Measurements from ENCODE around the gene LMNB1. TPM values are rescaled to one million over a fixed set of nuclear protein-coding genes. Genes with fewer than 3 reads are reported as not detected.

Gene LMNB1
- polyA plus RNA-seq, 1 donor (not counting 4 experiments of a cell fraction or from before 2014, with no cell fraction given), result 11.0 TPM

DNA sequence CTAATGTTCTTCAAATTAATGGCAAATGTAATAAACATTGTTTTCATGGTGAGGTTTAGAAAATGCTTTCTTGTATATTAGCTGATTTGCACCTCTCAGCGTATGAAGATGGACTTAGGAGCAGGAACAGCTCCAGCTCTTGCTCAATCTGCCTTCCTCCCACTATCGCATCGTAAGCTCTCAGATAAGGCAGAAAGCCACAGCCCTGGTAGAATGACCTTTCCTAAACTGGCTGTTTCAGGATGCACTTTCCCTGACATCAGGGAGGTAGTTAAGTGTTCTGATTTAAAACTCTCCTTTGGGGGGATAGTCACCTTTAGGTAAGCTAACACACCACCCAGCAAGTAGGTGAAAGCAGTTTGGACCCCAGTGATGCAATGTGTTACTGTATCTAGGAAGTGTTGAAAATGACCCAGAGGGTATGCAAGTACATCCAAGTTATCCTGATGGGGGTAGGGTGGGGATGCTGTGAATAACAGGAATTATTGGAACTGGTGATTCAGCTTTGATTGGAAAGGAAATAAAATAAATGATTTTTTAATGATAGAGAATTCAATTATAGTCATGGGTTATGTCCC lies 72.3 kb downstream of the LMNB1 start:
- H3K79me2 ChIP-seq (ENCODE audit: control insufficient read depth, insufficient read depth, low read length), result no peaks in the 10 kb centered on the region
- no peaks in the 10 kb centered on the region for H3K36me3 ChIP-seq (ENCODE audit: control insufficient read depth in 2 of 2, extremely low read depth in 1 of 2, insufficient read depth in 2 of 2, low read length in 2 of 2)
- H3K27me3 ChIP-seq (ENCODE audit: control insufficient read depth, extremely low read depth, insufficient read depth, low read length), result no peaks in the 10 kb centered on the region
- H3K4me1 ChIP-seq (ENCODE audit: control insufficient read depth, extremely low read depth, insufficient read depth, low read length), result no peaks in the 10 kb centered on the region
- H3K4me2 ChIP-seq (ENCODE audit: control insufficient read depth, extremely low read depth, insufficient read depth, low read depth, low read length), result no peak overlapping the region
- H3K9me3 ChIP-seq (ENCODE audit: control insufficient read depth, low read depth, low read length), result no peaks in the 10 kb centered on the region
- dilution Hi-C loops (cut with MboI; ENCODE audit: extremely low pct_ligation_motif_present, low sequenced_read_pairs), result no loop called here
- TF ChIP-seq EZH2 (IDR thresholded peaks at IDR 0.05; ENCODE audit: low read length), result no peak
- TF ChIP-seq, protein P1, sequence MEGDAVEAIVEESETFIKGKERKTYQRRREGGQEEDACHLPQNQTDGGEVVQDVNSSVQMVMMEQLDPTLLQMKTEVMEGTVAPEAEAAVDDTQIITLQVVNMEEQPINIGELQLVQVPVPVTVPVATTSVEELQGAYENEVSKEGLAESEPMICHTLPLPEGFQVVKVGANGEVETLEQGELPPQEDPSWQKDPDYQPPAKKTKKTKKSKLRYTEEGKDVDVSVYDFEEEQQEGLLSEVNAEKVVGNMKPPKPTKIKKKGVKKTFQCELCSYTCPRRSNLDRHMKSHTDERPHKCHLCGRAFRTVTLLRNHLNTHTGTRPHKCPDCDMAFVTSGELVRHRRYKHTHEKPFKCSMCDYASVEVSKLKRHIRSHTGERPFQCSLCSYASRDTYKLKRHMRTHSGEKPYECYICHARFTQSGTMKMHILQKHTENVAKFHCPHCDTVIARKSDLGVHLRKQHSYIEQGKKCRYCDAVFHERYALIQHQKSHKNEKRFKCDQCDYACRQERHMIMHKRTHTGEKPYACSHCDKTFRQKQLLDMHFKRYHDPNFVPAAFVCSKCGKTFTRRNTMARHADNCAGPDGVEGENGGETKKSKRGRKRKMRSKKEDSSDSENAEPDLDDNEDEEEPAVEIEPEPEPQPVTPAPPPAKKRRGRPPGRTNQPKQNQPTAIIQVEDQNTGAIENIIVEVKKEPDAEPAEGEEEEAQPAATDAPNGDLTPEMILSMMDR (optimal IDR thresholded peaks at IDR 0.05 in 1 of 3, IDR thresholded peaks at IDR 0.05 in 1 of 3, conservative IDR thresholded peaks at IDR 0.05 in 1 of 3; ENCODE audit: extremely low read depth in 1 of 3, insufficient read depth in 2 of 3, low read length in 3 of 3), result no peak
- no peak for DNase-seq (ENCODE audit: low read depth, low spot score)
- no peak overlapping the region for H3K9ac ChIP-seq (ENCODE audit: control insufficient read depth, extremely low read depth, insufficient read depth, low read length)
- H3K27ac ChIP-seq (ENCODE audit: control insufficient read depth, insufficient read depth, low read length), result no peak overlapping the region
- FAIRE-seq, result no peak
- no peak overlapping the region for H3K4me3 ChIP-seq (ENCODE audit: control insufficient read depth in 2 of 3, extremely low read depth in 1 of 3, insufficient read depth in 2 of 3, low read depth in 1 of 3, low read length in 3 of 3)
- no peaks in the 10 kb centered on the region for H4K20me1 ChIP-seq (ENCODE audit: control insufficient read depth, extremely low read depth, insufficient read depth, low read length)
- no peaks in the 10 kb centered on the region for H3K9me1 ChIP-seq (ENCODE audit: control insufficient read depth, extremely low read depth, insufficient read depth, low read length)
- H2AFZ ChIP-seq (ENCODE audit: control insufficient read depth, low read length), result no peak overlapping the region

DNA sequence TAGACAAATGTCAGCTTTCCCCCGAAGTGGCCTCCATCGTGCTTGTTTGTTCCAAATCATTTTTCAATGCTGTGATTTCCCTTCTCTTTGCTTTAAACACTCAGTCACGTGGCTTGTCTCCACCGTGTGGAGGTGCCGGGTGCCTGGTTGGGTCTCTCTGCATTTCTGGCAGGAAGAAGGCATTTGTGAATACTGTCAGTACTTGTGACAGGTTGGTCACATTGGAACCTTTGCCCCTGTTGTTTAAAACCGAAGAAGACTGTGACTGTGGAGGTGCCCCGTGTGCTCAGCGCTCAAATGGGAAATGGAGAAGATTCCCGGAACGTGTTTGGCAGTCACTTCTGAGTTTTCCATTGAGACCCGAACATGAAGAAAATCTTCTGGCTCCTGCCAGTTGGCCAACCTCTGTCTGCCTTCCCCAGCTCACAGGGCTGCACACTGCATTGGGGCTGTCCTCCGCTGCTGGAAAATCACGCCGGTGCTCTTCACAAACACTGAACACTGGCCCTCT lies 74.6 kb downstream of the LMNB1 start:
- no peak overlapping the region for H3K4me2 ChIP-seq (ENCODE audit: control insufficient read depth, extremely low read depth, insufficient read depth, low read depth, low read length)
- dilution Hi-C loops (cut with MboI; ENCODE audit: extremely low pct_ligation_motif_present, low sequenced_read_pairs), result no loop called here

More for the DNA sequence above, 74.6 kb downstream of the LMNB1 start:
- Histone ChIP-seq H4K20me1 (ENCODE audit: control insufficient read depth, extremely low read depth, insufficient read depth, low read length) (no peaks in the 10 kb centered on the region), H3K9me1 (ENCODE audit: control insufficient read depth, extremely low read depth, insufficient read depth, low read length) (no peaks in the 10 kb centered on the region), H3K9me3 (ENCODE audit: control insufficient read depth, low read depth, low read length) (no peaks in the 10 kb centered on the region), H3K27ac (ENCODE audit: control insufficient read depth, insufficient read depth, low read length) (no peak overlapping the region), H3K36me3 (ENCODE audit: control insufficient read depth in 2 of 2, extremely low read depth in 1 of 2, insufficient read depth in 2 of 2, low read length in 2 of 2) (no peaks in the 10 kb centered on the region), H3K4me1 (ENCODE audit: control insufficient read depth, extremely low read depth, insufficient read depth, low read length) (no peaks in the 10 kb centered on the region), H2AFZ (ENCODE audit: control insufficient read depth, low read length) (no peak overlapping the region), H3K79me2 (ENCODE audit: control insufficient read depth, insufficient read depth, low read length) (no peaks in the 10 kb centered on the region), H3K4me3 (ENCODE audit: control insufficient read depth in 2 of 3, extremely low read depth in 1 of 3, insufficient read depth in 2 of 3, low read depth in 1 of 3, low read length in 3 of 3) (no peak overlapping the region), H3K27me3 (ENCODE audit: control insufficient read depth, extremely low read depth, insufficient read depth, low read length) (no peaks in the 10 kb centered on the region), H3K9ac (ENCODE audit: control insufficient read depth, extremely low read depth, insufficient read depth, low read length) (no peak overlapping the region)
- FAIRE-seq (no peak), DNase-seq (ENCODE audit: low read depth, low spot score) (no peak)
- TF ChIP-seq, protein P1 (optimal IDR thresholded peaks at IDR 0.05 in 1 of 3, IDR thresholded peaks at IDR 0.05 in 1 of 3, conservative IDR thresholded peaks at IDR 0.05 in 1 of 3; ENCODE audit: extremely low read depth in 1 of 3, insufficient read depth in 2 of 3, low read length in 3 of 3), result no peak
- TF ChIP-seq EZH2 (IDR thresholded peaks at IDR 0.05; ENCODE audit: low read length), result no peak

Measured in keratinocyte (primary cell).